GM12891 (cell line): Measurements from ENCODE around the gene BBC3.

Experiments
- POLR2A ChIP-seq: IDR thresholded peaks from 2 replicates; pipeline ENCODE4 v1.6.1; 2011; ENCODE audit warnings: low read depth, low read length, control low read depth
- POLR2AphosphoS5 ChIP-seq: IDR thresholded peaks from 2 replicates; pipeline ENCODE4 v1.6.1; 2011; ENCODE audit warnings: low read depth, low read length, control low read depth
- POU2F2 ChIP-seq: IDR thresholded peaks from 2 replicates; pipeline ENCODE4 v1.6.1; 2011; ENCODE audit warnings: low read depth, mild to moderate bottlenecking, control low read depth, low read length, moderate library complexity
- SPI1 ChIP-seq: IDR thresholded peaks from 2 replicates; pipeline ENCODE4 v1.6.1; 2011; ENCODE audit warnings: low read depth, low read length, control low read depth

GRCh38 chr19:47258895-47259555 is 28.0 kb upstream of the BBC3 start:
- TF ChIP-seq POLR2AphosphoS5 (no peak), POLR2A (no peak), POU2F2 (no peak), SPI1 (no peak)
